T-helper 17 cell (primary cell): Measurements from ENCODE around the gene MOB4. TPM values are rescaled to one million over a fixed set of nuclear protein-coding genes. Genes with fewer than 3 reads are reported as not detected.
"Not testable (repeated sequence)": the region's sequence is repeated elsewhere in the genome, so short reads cannot be mapped to it uniquely, and the experiment has no call there.

Experiments used
- ATAC-seq: fragments of 150-1000 bp; cut with Tn5 transposase; 2 replicates; pipeline ENCODE4 v1.10.0; 2021; ENCODE audit warnings: mild to moderate bottlenecking, moderate library complexity
- DNase-seq, 3 donors: peaks; one replicate each; pipeline versions ENCODE4 v3.0.0 to v3.0.0-alpha.2; 2020 to 2021
- H3K9me3 ChIP-seq: one replicate; pipeline ENCODE4 v1.7.0; 2013; ENCODE audit warnings: low read length, mild to moderate bottlenecking; ENCODE audit not compliant: control insufficient read depth, poor library complexity, severe bottlenecking
- H3K27ac Mint-ChIP-seq: one replicate; pipeline ENCODE4 v1.8.0; 2022; ENCODE audit warnings: mild to moderate bottlenecking, moderate library complexity, mixed read lengths
- H3K27me3 Mint-ChIP-seq: one replicate; pipeline ENCODE4 v1.8.0; 2022; ENCODE audit warnings: mixed read lengths
- H3K36me3 Mint-ChIP-seq: one replicate; pipeline ENCODE4 v1.8.0; 2022; ENCODE audit warnings: low read depth, mixed read lengths
- H3K4me1 Mint-ChIP-seq: one replicate; pipeline ENCODE4 v1.8.0; 2022; ENCODE audit warnings: mild to moderate bottlenecking, mixed read lengths
- H3K4me3 Mint-ChIP-seq: one replicate; pipeline ENCODE4 v1.8.0; 2022; ENCODE audit warnings: mild to moderate bottlenecking, moderate library complexity, mixed read lengths
- total RNA-seq, 4 donors: library from RNA in 2 of 4; stranded (reverse) in 2 of 4; gene quantifications; one replicate each; pipeline ENCODE4 v1.2.3 and lab custom pipeline; 2022 to 2026

MOB4 gene
- total RNA-seq, 2 donors from 2014 or later: 16.3 to 28.9 TPM

DNA sequence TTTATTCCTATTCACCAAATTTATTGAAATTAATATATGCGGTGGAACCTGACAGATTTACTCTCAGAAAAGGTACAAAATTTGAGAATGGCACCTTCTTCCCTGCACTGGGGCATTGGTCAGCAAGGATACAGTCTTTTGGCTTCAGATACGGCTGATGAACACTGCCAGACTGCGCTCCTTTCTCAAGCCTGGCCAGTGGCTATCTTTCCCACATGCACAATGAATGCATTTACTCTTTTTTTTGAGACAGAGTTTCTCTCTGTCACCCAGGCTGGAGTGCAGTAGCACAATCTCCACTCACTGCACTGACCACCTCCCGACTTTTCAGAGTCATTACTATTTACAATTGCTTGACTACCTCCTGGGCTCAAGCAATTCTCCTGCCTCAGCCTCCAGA lies 61.6 kb downstream of the MOB4 start:
- ATAC-seq (no peak), DNase-seq (no peak)
- Mint-ChIP-seq H3K27ac (no peak overlapping the region), H3K27me3 (no peaks in the 10 kb centered on the region), H3K36me3 (no peaks in the 10 kb centered on the region), H3K4me3 (no peak overlapping the region), H3K4me1 (no peaks in the 10 kb centered on the region)
- no peaks in the 10 kb centered on the region for H3K9me3 ChIP-seq

DNA sequence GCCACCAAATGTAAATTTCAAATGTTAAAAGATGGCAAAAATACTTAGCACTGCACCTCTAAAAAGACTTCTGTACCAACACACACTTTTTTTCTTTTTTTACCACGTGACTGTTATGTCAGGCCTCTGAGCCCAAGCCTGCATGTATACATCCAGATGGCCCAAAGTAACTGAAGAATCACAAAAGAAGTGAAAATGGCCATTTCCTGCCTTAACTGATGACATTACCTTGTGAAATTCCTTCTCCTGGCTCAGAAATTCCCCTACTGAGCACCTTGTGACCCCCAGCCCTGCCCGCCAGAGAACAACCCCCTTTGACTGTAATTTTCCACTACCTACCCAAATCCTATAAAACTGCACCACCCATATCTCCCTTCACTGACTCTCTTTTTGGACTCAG lies 62.4 kb downstream of the MOB4 start:
- H3K4me3 Mint-ChIP-seq, H3K36me3 Mint-ChIP-seq, ATAC-seq, DNase-seq, H3K9me3 ChIP-seq, H3K4me1 Mint-ChIP-seq, H3K27me3 Mint-ChIP-seq, H3K27ac Mint-ChIP-seq: not testable (repeated sequence)

GRCh38 chr2:197580166-197580565 lies 64.3 kb downstream of the MOB4 start:
- not testable (repeated sequence) for H3K4me3 Mint-ChIP-seq, H3K4me1 Mint-ChIP-seq, H3K9me3 ChIP-seq, H3K36me3 Mint-ChIP-seq, H3K27ac Mint-ChIP-seq, H3K27me3 Mint-ChIP-seq, ATAC-seq, DNase-seq

GRCh38 chr2:197587255-197587654 lies 71.4 kb downstream of the MOB4 start:
- not testable (repeated sequence) for H3K27ac Mint-ChIP-seq, H3K36me3 Mint-ChIP-seq, ATAC-seq, H3K9me3 ChIP-seq, DNase-seq, H3K27me3 Mint-ChIP-seq, H3K4me3 Mint-ChIP-seq, H3K4me1 Mint-ChIP-seq

DNA sequence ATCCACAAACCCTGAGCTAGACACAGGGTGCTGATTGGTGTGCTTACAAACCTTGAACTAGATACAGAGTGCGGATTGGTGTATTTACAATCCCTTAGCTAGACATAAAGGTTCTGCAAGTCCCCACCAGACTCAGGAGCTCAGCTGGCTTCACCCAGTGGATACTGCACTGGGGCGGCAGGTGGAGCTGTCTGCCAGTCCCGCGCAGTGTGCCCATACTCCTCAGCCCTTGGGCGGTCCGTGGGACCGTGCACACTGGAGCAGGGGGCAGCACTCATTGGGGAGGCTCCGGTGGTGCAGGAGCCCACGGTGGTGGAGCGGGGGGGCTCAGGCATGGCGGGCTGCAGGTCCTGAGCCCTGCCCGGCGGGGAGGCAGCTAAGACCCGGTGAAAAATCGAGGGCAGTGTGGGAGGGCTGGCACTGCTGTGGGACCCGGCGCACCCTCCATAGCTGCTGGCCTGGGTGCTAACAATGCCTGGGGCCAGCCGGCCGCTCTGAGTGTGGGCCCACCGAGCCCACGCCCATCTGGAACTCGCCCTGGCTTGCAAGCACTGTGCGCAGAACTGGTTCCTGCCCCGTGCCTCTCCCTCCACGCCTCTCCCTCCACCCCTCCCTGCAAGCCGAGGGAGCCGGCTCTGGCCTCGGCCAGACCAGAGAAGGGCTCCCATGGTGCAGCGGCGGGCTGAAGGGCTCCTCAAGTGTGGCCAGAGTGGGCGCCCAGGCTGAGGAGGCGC lies 75.6 kb downstream of the MOB4 start:
- ATAC-seq (no peak), DNase-seq (no peak)
- peaks cover 2% of the 10 kb centered on the region for H3K4me1 Mint-ChIP-seq
- H3K9me3 ChIP-seq: no peaks in the 10 kb centered on the region
- no peak overlapping the region for H3K27ac Mint-ChIP-seq
- peaks cover 13% of the 10 kb centered on the region for H3K27me3 Mint-ChIP-seq
- H3K4me3 Mint-ChIP-seq: no peak overlapping the region
- H3K36me3 Mint-ChIP-seq: peaks cover 2% of the 10 kb centered on the region

DNA sequence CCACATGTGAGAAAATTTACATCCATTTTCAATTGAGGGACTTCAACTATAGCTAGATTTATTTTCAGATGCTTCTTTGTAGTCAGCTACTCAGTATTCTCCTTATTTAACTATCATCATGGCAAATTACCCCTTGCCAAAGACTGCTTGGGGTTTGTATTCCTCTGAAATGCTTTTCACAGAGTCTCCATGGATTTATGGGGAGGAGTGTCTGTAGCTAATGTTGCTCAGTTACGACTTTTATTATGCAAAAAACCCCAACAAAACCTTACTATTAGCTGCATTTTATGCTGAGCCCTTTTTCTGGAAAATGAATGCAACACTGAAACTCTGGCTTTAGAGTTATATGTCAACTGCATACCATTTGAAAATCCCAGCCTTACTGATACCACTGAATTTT lies 80.9 kb downstream of the MOB4 start:
- ATAC-seq: no peak
- Mint-ChIP-seq H3K36me3 (no peaks in the 10 kb centered on the region), H3K4me1 (peaks cover 8% of the 10 kb centered on the region), H3K27ac (no peak overlapping the region), H3K27me3 (peaks cover 42% of the 10 kb centered on the region), H3K4me3 (no peak overlapping the region)
- no peaks in the 10 kb centered on the region for H3K9me3 ChIP-seq
- DNase-seq: no peak

- no peaks in the 10 kb centered on the region for H3K9me3 ChIP-seq
- H3K36me3 Mint-ChIP-seq: no peaks in the 10 kb centered on the region
- H3K27me3 Mint-ChIP-seq: peaks cover 42% of the 10 kb centered on the region
- ATAC-seq (no peak), DNase-seq (no peak)
- no peak overlapping the region for H3K27ac Mint-ChIP-seq
- peaks cover 8% of the 10 kb centered on the region for H3K4me1 Mint-ChIP-seq
- no peak overlapping the region for H3K4me3 Mint-ChIP-seq
These were observed 81.3 kb downstream of the MOB4 start for GRCh38 chr2:197597166-197597565.

DNA sequence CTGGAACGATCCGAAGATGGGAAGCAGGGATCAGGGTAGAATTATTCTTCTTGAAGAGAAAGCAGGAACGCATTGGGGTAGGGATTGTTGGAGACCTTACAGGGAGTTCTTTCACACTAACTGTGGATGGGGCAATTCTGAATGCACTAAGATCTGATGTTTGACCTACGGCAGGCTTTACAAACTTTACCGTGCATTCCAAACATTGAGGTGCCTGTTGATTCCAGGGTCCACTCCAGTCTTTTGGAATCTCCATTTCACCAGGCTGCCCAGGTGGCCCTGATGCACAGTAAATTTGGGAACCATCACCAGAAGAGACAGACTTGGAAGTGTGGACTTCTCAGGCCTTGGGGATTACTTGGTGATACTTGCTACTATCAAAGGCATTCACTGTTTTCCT lies 82.6 kb downstream of the MOB4 start:
- Mint-ChIP-seq H3K27me3 (peaks cover 42% of the 10 kb centered on the region), H3K36me3 (no peaks in the 10 kb centered on the region), H3K4me1 (peaks cover 8% of the 10 kb centered on the region), H3K27ac (no peak overlapping the region), H3K4me3 (no peak overlapping the region)
- H3K9me3 ChIP-seq: no peaks in the 10 kb centered on the region
- DNase-seq: no peak
- ATAC-seq: no peak

- no peak overlapping the region for H3K4me3 Mint-ChIP-seq
- peaks cover 8% of the 10 kb centered on the region for H3K4me1 Mint-ChIP-seq
- ATAC-seq: peak; percentile 85
These were observed 83.6 kb downstream of the MOB4 start for GRCh38 chr2:197599285-197599965.

GRCh38 chr2:197600306-197600705 lies 84.4 kb downstream of the MOB4 start:
- Mint-ChIP-seq H3K36me3 (no peaks in the 10 kb centered on the region), H3K27me3 (peaks cover 37% of the 10 kb centered on the region), H3K4me3 (no peak overlapping the region), H3K4me1 (peaks cover 6% of the 10 kb centered on the region), H3K27ac (no peak overlapping the region)
- DNase-seq (no peak), ATAC-seq (no peak)
- H3K9me3 ChIP-seq: no peaks in the 10 kb centered on the region

More at GRCh38 chr2:197599285-197599965, 83.6 kb downstream of the MOB4 start:
- Mint-ChIP-seq H3K27me3 (peaks cover 42% of the 10 kb centered on the region), H3K27ac (no peak overlapping the region), H3K36me3 (no peaks in the 10 kb centered on the region)
- no peaks in the 10 kb centered on the region for H3K9me3 ChIP-seq
- no peak for DNase-seq

DNA sequence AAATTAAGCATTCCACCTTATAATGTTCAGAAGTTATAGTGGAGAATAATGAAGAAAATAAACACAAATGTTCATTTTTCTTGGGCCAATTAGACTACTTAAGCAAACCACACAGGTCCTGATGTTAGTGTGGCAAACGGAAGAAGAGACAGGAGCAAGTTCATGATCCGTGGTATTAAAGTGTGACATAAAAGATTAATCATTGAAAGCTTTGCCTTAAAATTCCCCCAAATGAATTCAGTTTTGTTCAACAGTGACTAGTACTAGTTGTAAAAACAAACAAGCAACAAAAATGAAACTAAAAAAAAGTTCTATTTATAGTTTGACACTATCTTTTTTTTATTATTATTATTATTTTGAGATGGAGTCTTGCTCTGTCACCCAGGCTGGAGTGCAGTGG lies 85.9 kb downstream of the MOB4 start:
- ATAC-seq (no peak), DNase-seq (no peak)
- peaks cover 6% of the 10 kb centered on the region for H3K4me1 Mint-ChIP-seq
- no peaks in the 10 kb centered on the region for H3K9me3 ChIP-seq
- no peaks in the 10 kb centered on the region for H3K36me3 Mint-ChIP-seq
- H3K27me3 Mint-ChIP-seq: peaks cover 33% of the 10 kb centered on the region
- no peak overlapping the region for H3K27ac Mint-ChIP-seq
- H3K4me3 Mint-ChIP-seq: no peak overlapping the region
